Stimulated activated CD8-positive, alpha-beta memory T cell treated with anti-CD3 and anti-CD28 coated beads, Interleukin-12 subunit alpha, Interleukin-12 subunit beta, amount 100 ng/mL, for 24 hours (primary cell): ENCODE measurements around the gene PPP1R3D.

ENCODE experiments used
- DNase-seq: peaks from one replicate; pipeline ENCODE4 v3.0.0-alpha.2; 2020; ENCODE audit errors: extremely low read depth

Gene PPP1R3D

GRCh38 chr20:59948212-59948611 is 8.1 kb upstream of the PPP1R3D start:
- DNase-seq, result no peak

- DNase-seq, result no peak
Observed at GRCh38 chr20:59947376-59947775, 7.3 kb upstream of the PPP1R3D start.

- DNase-seq, result no peak
Observed at GRCh38 chr20:59945731-59946130, 5.6 kb upstream of the PPP1R3D start.

- no peak for DNase-seq
Observed at GRCh38 chr20:59945175-59945574, 5.1 kb upstream of the PPP1R3D start.

- no peak for DNase-seq
Observed at GRCh38 chr20:59944726-59945125, 4.6 kb upstream of the PPP1R3D start.

GRCh38 chr20:59942245-59942644 is 2.1 kb upstream of the PPP1R3D start:
- no peak for DNase-seq

GRCh38 chr20:59940956-59941294 is 820 bp upstream of the PPP1R3D start:
- no peak for DNase-seq

- no peak for DNase-seq
Observed at GRCh38 chr20:59939879-59940128, 301 bp downstream of the PPP1R3D start.

GRCh38 chr20:59939052-59939878 is 840 bp downstream of the PPP1R3D start:
- no peak for DNase-seq

- DNase-seq, result no peak
Observed at GRCh38 chr20:59938696-59939051, 1.4 kb downstream of the PPP1R3D start.

- DNase-seq, result no peak
Observed at GRCh38 chr20:59938221-59938620, 1.9 kb downstream of the PPP1R3D start.

GRCh38 chr20:59937150-59937549 is 3.0 kb downstream of the PPP1R3D start:
- no peak for DNase-seq

- DNase-seq, result no peak
Observed at GRCh38 chr20:59936409-59936808, 3.7 kb downstream of the PPP1R3D start.

- no peak for DNase-seq
Observed at GRCh38 chr20:59935457-59936185, 4.5 kb downstream of the PPP1R3D start.

GRCh38 chr20:59933849-59934585 is 6.1 kb downstream of the PPP1R3D start:
- DNase-seq, result peak; percentile 60

- no peak for DNase-seq
Observed at GRCh38 chr20:59933296-59933848, 6.7 kb downstream of the PPP1R3D start, which contains the start of gene SYCP2. Gene SYCP2, minus strand, starts transcription at chr20:59933637. Its CDS starts 11,224 bp downstream, at chr20:59922413.

- DNase-seq, result no peak
Observed at GRCh38 chr20:59932616-59933295, 7.3 kb downstream of the PPP1R3D start.

GRCh38 chr20:59931511-59932312 is 8.4 kb downstream of the PPP1R3D start:
- DNase-seq, result no peak

GRCh38 chr20:59925899-59926298 is 14.2 kb downstream of the PPP1R3D start:
- no peak for DNase-seq

- no peak for DNase-seq
Observed at GRCh38 chr20:59925359-59925758, 14.7 kb downstream of the PPP1R3D start.

GRCh38 chr20:59923514-59923913 is 16.6 kb downstream of the PPP1R3D start:
- DNase-seq, result no peak
